HepG2 (cell line): ENCODE data around the gene ANAPC10. TPM values are rescaled to one million over a fixed set of nuclear protein-coding genes. Genes with fewer than 3 reads are reported as not detected.

ENCODE experiments used
- ATAC-seq: fragments of 200-7000 bp; cut with Tn5 transposase; 3 replicates; pipeline ENCODE4 v1.9.1; 2020; ENCODE audit warnings: mild to moderate bottlenecking, moderate library complexity
- BruUV-seq: library from RNA; stranded (reverse); fragments of 400-500 nt; replicated peaks from 2 replicates; lab custom pipeline; 2021; lab: Mats Ljungman, UMichigan
- CTCF ChIA-PET: fragments of 300-600 bp; formaldehyde crosslinking; extraction: SDS; loops from one replicate; lab custom pipeline; 2021; ENCODE audit warnings: low total read pairs, inconsistent platforms, low intra/inter-chr PET ratio; lab: Yijun Ruan, JAX
- POLR2A ChIA-PET: fragments of 350-600 bp; sonication (Branson Sonifier 250); formaldehyde crosslinking; loops from one replicate; lab custom pipeline; 2020; ENCODE audit warnings: antibody characterized with exemption, inconsistent platforms; lab: Yijun Ruan, JAX
- DNase-seq: peaks from one replicate; pipeline ENCODE4 v3.0.0-alpha.2; 2015; ENCODE audit warnings: low spot score
- FAIRE-seq: peaks from 3 replicates; lab custom pipeline; 2011; peaks lifted over from hg19 to GRCh38; lab: Jason Lieb, UNC
- H2AFZ ChIP-seq: one replicate; pipeline ENCODE4 v1.6.1; 2011; ENCODE audit warnings: low read length, inconsistent platforms
- H3K27ac ChIP-seq: fragments of 300-600 bp; 3 replicates; pipeline ENCODE4 v1.8.0; 2011; ENCODE audit warnings: mixed run types, mild to moderate bottlenecking, mixed read lengths, low read length, inconsistent platforms; ENCODE audit not compliant: insufficient read depth; ENCODE audit errors: extremely low read length
- H3K27me3 ChIP-seq, 2 experiments: fragments of 200-600 bp in 1 of 2; 2 replicates in 1 of 2; 3 replicates in 1 of 2; pipeline versions ENCODE4 v1.6.0 to v1.8.0; 2011; ENCODE audit warnings: low read length in 2 of 2, mild to moderate bottlenecking in 2 of 2, moderate library complexity in 2 of 2, inconsistent platforms in 1 of 2; ENCODE audit not compliant: insufficient read depth in 2 of 2, control insufficient read depth in 1 of 2
- H3K36me3 ChIP-seq, 2 experiments: fragments of 200-600 bp in 1 of 2; replicated peaks in 1 of 2; 2 replicates in 1 of 2; 3 replicates in 1 of 2; pipeline versions ENCODE4 v1.5.1 to v1.8.0; 2011; ENCODE audit warnings: low read length in 2 of 2, inconsistent platforms in 1 of 2; ENCODE audit not compliant: insufficient read depth in 2 of 2, control insufficient read depth in 1 of 2
- H3K4me1 ChIP-seq: 2 replicates; pipeline ENCODE4 v1.5.1; 2012; ENCODE audit warnings: low read length, inconsistent platforms; ENCODE audit not compliant: insufficient read depth
- H3K4me2 ChIP-seq: 2 replicates; pipeline ENCODE4 v1.6.0; 2011; ENCODE audit warnings: low read depth, low read length, inconsistent platforms
- H3K4me3 ChIP-seq, 3 experiments: fragments of 200-600 bp in 1 of 3; sonication (generic), shearing (Covaris generic) in 1 of 3; replicated peaks in 1 of 3; 2 replicates each; pipeline ENCODE4 v1.5.1; 2011 to 2016; ENCODE audit warnings: low read length in 3 of 3, inconsistent platforms in 2 of 3, low read depth in 2 of 3, mild to moderate bottlenecking in 2 of 3, control low read depth in 1 of 3, mixed read lengths in 1 of 3; ENCODE audit not compliant: insufficient read depth in 1 of 3
- H3K79me2 ChIP-seq: one replicate; pipeline ENCODE4 v1.6.1; 2011; ENCODE audit warnings: low read length, inconsistent platforms; ENCODE audit not compliant: insufficient read depth
- H3K9ac ChIP-seq: 2 replicates; pipeline ENCODE4 v1.6.0; 2011; ENCODE audit warnings: mild to moderate bottlenecking, low read depth, low read length, inconsistent platforms; ENCODE audit not compliant: insufficient read depth
- H3K9me3 ChIP-seq: 2 replicates; pipeline ENCODE4 v1.5.1; 2012; ENCODE audit warnings: mild to moderate bottlenecking, low read length
- H4K20me1 ChIP-seq: 2 replicates; pipeline ENCODE4 v1.6.0; 2011; ENCODE audit warnings: inconsistent platforms, mild to moderate bottlenecking, low read length, moderate library complexity; ENCODE audit not compliant: insufficient read depth
- KAT2B ChIP-seq: fragments of 150-350 bp; IDR thresholded peaks from 2 replicates; pipeline ENCODE4 v1.6.1; 2014; ENCODE audit warnings: low read depth, low read length, borderline replicate concordance
- SAP130 ChIP-seq: IDR thresholded peaks from 2 replicates; pipeline ENCODE4 v1.6.1; 2016; ENCODE audit warnings: low read depth
- SOX13 ChIP-seq, 3 experiments: fragments of 450-650 bp in 1 of 3; sonication (generic) in 1 of 3; formaldehyde crosslinking in 1 of 3; IDR thresholded peaks in 2 of 3; conservative IDR thresholded peaks in 1 of 3; 2 replicates each; pipeline versions ENCODE4 v1.5.0 to v1.6.1; 2016 to 2020; ENCODE audit warnings: antibody characterized with exemption in 1 of 3, mild to moderate bottlenecking in 1 of 3, missing compliant biosample characterization in 1 of 3, missing genetic modification reagents in 1 of 3, moderate library complexity in 1 of 3
- SOX5 ChIP-seq: IDR thresholded peaks from 2 replicates; pipeline ENCODE4 v1.6.1; 2016; ENCODE audit warnings: borderline replicate concordance
- U2AF1 ChIP-seq: fragments of 200-400 bp; formaldehyde crosslinking; optimal IDR thresholded peaks from 2 replicates; pipeline ENCODE3; 2017; ENCODE audit warnings: mild to moderate bottlenecking, low read depth, low read length
- WGBS: methylation state at CpG from one replicate; pipeline ENCODE4 v1.1.6; 2017; ENCODE audit warnings: low lambda C conversion rate; 5-methylcytosine and 5-hydroxymethylcytosine counted together
- in situ Hi-C: cut with HindIII; loops from 2 replicates; pipeline ENCODE4 v1.10.0; 2017; ENCODE audit warnings: low pct_unique_long_range_greater_than_20kb; ENCODE audit not compliant: extremely low pct_ligation_motif_present
- intact Hi-C: fragments of 100-400 bp; cut with micrococcal nuclease; formaldehyde crosslinking; loops from one replicate; pipeline ENCODE4 v1.10.0; 2022; ENCODE audit not compliant: unreplicated experiment
- polyA plus RNA-seq, 8 experiments: library from polyadenylated mRNA; depleted of rRNA in 3 of 8; stranded (reverse) in 7 of 8; unstranded in 1 of 8; fragments of >200 nt; fragmentation: Illumina TruSeq in 4 of 8; extraction: Trizol in 4 of 8; gene quantifications; 2 replicates each; pipeline versions ENCODE4 v1.2.1 to v1.2.3, GENCODE V29; 2011 to 2016; ENCODE audit warnings: low read depth in 4 of 8, missing spikeins in 1 of 8, mixed read lengths in 1 of 8; ENCODE audit not compliant: insufficient read depth in 1 of 8
- total RNA-seq, 5 experiments: library from RNA; depleted of rRNA; stranded (reverse); fragments of >200 nt; fragmentation: Illumina TruSeq; extraction: Trizol; gene quantifications; 2 replicates each; pipeline ENCODE4 v1.2.3, GENCODE V29; 2016; ENCODE audit warnings: low read depth in 1 of 5
- TF ChIP-seq, protein P1 (sequence below): fragments of 450-650 bp; IDR thresholded peaks from 2 replicates; pipeline ENCODE4 v1.6.1; 2016
- TF ChIP-seq, protein P2 (sequence below): sonication (generic); IDR thresholded peaks from 2 replicates; pipeline ENCODE4 v1.6.1; 2016; ENCODE audit warnings: low read depth, borderline replicate concordance

The ANAPC10 gene
- total and polyA plus RNA-seq, 2 of the 13 experiments (the other 11 are each of a cell fraction or from before 2014, with no cell fraction given): 21.9 to 32.7 TPM

DNA sequence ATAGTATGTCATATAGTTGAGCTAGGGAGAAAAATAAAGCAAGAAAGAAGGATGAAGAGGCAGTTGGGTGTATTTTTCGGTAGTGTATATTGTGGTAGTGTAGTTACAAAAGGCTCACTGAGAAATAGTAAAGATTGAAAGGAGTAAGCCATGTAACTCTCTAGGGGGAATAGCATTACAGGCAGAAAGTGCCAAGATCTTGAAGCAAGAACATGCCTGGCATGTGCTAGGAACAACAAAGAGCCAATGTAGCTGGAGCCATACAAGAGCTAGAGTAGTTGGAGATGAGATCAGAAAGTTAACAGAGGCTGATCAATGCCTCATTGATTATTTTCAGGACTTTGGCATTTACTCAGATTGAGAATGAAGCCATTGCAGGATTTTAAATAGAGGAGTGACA, 3.1 kb upstream of the ANAPC10 start:
- in situ Hi-C loops: loop anchor here (25.0 kb wide), 1 partner anchor 1589 kb away; the partner anchor contains the start of gene SMARCA5
- no TSS peak for BruUV-seq
- ATAC-seq: no peak

DNA sequence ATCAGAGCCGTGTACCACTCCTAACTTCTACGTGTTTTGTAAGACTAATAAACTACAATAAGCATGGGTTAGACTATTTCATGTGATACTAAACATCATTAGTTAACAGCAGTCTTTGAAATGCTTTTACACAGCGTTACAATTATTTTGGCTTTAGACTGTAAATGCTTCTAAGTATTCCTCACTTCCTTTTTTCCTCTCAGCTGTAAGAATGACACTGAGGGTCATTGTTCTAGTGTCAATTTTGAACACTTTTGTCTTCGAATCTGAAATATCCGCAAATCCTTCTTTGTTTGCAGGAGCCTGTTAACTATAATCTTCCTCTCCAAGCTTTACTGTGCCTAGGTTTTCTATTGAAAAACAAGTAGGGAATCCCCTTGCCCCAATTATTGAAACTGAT, 1.7 kb upstream of the ANAPC10 start:
- in situ Hi-C loops: loop anchor here (25.0 kb wide), 1 partner anchor 1587 kb away; the partner anchor contains the start of gene SMARCA5
- POLR2A ChIA-PET: interaction anchor here (2.0 kb wide), 1 partner anchor 16 kb away, joined by 8 read pairs; no protein-coding TSS in a partner anchor

More for the DNA sequence above, 3.1 kb upstream of the ANAPC10 start:
- TF ChIP-seq KAT2B: peak; percentile 55; the same call in 1 of the 2 replicates
- TF ChIP-seq, protein P1, sequence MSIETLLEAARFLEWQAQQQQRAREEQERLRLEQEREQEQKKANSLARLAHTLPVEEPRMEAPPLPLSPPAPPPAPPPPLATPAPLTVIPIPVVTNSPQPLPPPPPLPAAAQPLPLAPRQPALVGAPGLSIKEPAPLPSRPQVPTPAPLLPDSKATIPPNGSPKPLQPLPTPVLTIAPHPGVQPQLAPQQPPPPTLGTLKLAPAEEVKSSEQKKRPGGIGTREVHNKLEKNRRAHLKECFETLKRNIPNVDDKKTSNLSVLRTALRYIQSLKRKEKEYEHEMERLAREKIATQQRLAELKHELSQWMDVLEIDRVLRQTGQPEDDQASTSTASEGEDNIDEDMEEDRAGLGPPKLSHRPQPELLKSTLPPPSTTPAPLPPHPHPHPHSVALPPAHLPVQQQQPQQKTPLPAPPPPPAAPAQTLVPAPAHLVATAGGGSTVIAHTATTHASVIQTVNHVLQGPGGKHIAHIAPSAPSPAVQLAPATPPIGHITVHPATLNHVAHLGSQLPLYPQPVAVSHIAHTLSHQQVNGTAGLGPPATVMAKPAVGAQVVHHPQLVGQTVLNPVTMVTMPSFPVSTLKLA: no peak
- H3K79me2 ChIP-seq: peaks cover 75% of the 10 kb centered on the region
- intact Hi-C loops: no loop called here
- DNase-seq (no peak), FAIRE-seq (no peak)
- H3K36me3 ChIP-seq: peaks cover 0 to 17% of the 10 kb centered on the region in 2 experiments; a peak in 4 of 5 replicates
- peaks cover 55% of the 10 kb centered on the region for H3K4me1 ChIP-seq
- H3K9me3 ChIP-seq: no peaks in the 10 kb centered on the region
- ChIA-PET CTCF (no interaction called here), POLR2A (no interaction called here)
- no peak overlapping the region for H2AFZ ChIP-seq
- H3K27me3 ChIP-seq: no peaks in the 10 kb centered on the region; a peak in 1 of 5 replicates
- peak overlapping the region; percentile 47 for H3K4me2 ChIP-seq
- 95% methylated on average over 1 of the region's 1 CpG for WGBS
- H4K20me1 ChIP-seq: peaks cover 15% of the 10 kb centered on the region; the same call in 1 of the 2 replicates
- H3K9ac ChIP-seq: no peak overlapping the region
- no peak overlapping the region for H3K27ac ChIP-seq
- H3K4me3 ChIP-seq: no peak overlapping the region

More for the DNA sequence above, 1.7 kb upstream of the ANAPC10 start:
- peaks cover 15% of the 10 kb centered on the region; the same call in 1 of the 2 replicates for H4K20me1 ChIP-seq
- peak overlapping the region; percentile 71 to 91 (median 85); a peak in 5 of 6 replicates for H3K4me3 ChIP-seq
- peaks cover 3% of the 10 kb centered on the region; the same call in 1 of the 2 replicates for H3K9me3 ChIP-seq
- DNase-seq (peak; percentile 19), FAIRE-seq (no peak), ATAC-seq (no peak)
- intact Hi-C loops: loop anchor here (2.0 to 10.0 kb wide), 2 partner anchors 79 to 925 kb away; no protein-coding TSS in a partner anchor
- 6% methylated on average over 5 of the region's 5 CpGs for WGBS
- BruUV-seq: no TSS peak
- H3K9ac ChIP-seq: peak overlapping the region; percentile 94
- CTCF ChIA-PET: no interaction called here
- peaks cover 47% of the 10 kb centered on the region for H3K4me1 ChIP-seq
- peaks cover 0 to 16% of the 10 kb centered on the region in 2 experiments; a peak in 3 of 5 replicates for H3K36me3 ChIP-seq
- H2AFZ ChIP-seq: no peak overlapping the region
- H3K27ac ChIP-seq: no peak overlapping the region
- H3K27me3 ChIP-seq: no peaks in the 10 kb centered on the region; a peak in 1 of 5 replicates
- H3K4me2 ChIP-seq: peak overlapping the region; percentile 72
- peaks cover 87% of the 10 kb centered on the region for H3K79me2 ChIP-seq
- TF ChIP-seq SOX13 (IDR thresholded peaks at IDR 0.05): no peak
- TF ChIP-seq SOX13 (CRISPR knock-in tag; conservative IDR thresholded peaks at IDR 0.05 in 1 of 2, IDR thresholded peaks at IDR 0.05 in 1 of 2): peak in 1 of 2 experiments; percentile 76; a peak in 2 of 4 replicates
- TF ChIP-seq U2AF1: no peak
- TF ChIP-seq, protein P2, sequence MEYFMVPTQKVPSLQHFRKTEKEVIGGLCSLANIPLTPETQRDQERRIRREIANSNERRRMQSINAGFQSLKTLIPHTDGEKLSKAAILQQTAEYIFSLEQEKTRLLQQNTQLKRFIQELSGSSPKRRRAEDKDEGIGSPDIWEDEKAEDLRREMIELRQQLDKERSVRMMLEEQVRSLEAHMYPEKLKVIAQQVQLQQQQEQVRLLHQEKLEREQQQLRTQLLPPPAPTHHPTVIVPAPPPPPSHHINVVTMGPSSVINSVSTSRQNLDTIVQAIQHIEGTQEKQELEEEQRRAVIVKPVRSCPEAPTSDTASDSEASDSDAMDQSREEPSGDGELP: peak; percentile 45; the same call in 1 of the 2 replicates
- peak; percentile 65; the same call in 1 of the 2 replicates for TF ChIP-seq SOX5
- TF ChIP-seq SAP130: peak; percentile 38; the same call in 1 of the 2 replicates
